OCI-LY3 (cell line): ENCODE results near the gene CHKB.
"Not testable (repeated sequence)": the region's sequence is repeated elsewhere in the genome, so short reads cannot be mapped to it uniquely, and the experiment has no call there.

Source experiments
- CTCF ChIP-seq: fragments of 200-600, 300-600 bp; sonication (generic); IDR thresholded peaks from 2 replicates; pipeline ENCODE4 v1.5.1; 2014; ENCODE audit warnings: antibody characterized with exemption, low read length, low read depth
- EZH2phosphoT487 ChIP-seq: fragments of 200-600 bp; shearing (Covaris generic); IDR thresholded peaks from 2 replicates; pipeline ENCODE4 v1.6.1; 2018; ENCODE audit warnings: antibody characterized with exemption, mixed run types, low read depth

GRCh38 chr22:50608058-50608840, 25.6 kb upstream of the CHKB start:
- not testable (repeated sequence) for TF ChIP-seq CTCF, EZH2phosphoT487
